GM19099 (cell line): Measurements from ENCODE around the gene NOTCH1.

Source experiments
- POLR2A ChIP-seq: IDR thresholded peaks from 3 replicates; pipeline ENCODE4 v1.6.1; 2011; ENCODE audit warnings: low read depth; ENCODE audit not compliant: insufficient read length; ENCODE audit errors: extremely low read depth

Gene NOTCH1

DNA sequence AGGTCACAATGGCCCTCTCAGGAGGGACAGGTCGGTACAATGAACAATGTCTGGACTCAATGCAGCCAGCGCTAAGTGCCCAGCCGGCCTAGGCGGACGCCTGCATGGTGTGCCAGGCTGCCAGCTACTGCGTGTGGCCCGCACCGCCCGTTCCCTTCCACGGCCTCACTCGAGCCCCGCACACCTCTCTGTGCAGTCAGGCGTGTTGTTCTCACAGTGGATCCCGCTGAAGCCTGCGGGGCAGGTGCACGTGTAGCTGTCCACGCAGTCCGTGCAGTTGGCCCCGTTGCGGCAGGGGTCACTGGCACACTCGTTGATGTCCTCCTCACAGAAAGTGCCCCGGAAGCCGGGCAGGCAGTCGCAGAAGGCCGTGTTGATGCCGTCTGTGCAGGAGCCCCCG, 36.3 kb downstream of the NOTCH1 start:
- TF ChIP-seq POLR2A, result no peak

DNA sequence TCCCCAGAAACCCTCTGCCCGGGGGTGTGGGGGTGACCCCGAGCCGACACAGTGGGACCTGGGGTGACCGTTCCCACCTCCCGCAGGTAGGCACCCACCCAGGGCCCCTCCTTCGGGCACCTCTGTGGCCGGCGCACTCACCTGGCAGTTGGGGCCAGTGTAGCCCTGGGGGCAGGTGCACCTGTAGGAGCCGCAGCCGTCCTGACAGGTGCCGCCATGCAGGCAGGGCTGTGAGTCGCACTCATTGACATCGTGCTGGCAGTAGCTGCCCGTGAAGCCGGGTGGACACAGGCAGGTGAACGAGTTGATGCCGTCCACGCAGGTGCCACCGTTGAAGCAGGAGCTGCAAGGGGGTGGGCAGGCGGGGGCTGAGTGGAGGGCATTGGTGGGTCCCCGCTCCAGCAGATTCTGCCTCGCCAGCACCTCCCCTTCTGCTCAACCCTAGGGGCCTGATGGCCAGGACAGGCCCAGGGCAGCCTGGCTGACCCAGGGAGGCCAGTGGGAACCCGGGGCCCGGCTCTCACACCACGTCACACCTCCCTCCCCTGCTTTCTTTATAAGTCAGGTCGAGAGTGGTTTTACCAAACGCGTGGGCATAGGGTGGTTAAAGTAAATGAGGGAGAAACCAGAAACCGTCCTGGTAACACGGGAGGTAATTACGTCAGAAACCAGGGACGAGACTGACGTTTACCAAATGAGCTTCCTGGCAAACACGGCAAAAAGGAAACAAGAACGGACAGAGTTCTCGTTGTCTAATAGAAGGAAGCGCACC, 36.9 kb downstream of the NOTCH1 start:
- no peak for TF ChIP-seq POLR2A

DNA sequence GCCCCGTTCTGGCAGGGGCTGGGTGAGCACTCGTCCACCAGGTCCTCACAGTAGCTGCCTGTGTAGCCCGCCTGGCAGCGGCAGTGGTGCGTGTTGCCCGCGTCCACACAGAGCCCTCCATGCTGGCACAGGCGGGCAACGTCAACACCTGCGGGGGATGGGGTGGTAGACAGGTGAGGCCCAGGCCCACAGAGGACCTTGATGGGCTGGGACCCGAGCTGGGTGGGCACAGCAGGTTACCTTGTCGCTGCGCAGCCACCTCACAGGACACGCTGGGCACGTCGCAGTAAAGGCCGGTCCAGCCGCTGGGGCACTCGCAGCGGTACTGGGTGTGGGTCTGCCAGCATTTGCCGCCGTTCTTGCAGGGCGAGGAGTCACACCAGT, 37.9 kb downstream of the NOTCH1 start:
- TF ChIP-seq POLR2A, result no peak

DNA sequence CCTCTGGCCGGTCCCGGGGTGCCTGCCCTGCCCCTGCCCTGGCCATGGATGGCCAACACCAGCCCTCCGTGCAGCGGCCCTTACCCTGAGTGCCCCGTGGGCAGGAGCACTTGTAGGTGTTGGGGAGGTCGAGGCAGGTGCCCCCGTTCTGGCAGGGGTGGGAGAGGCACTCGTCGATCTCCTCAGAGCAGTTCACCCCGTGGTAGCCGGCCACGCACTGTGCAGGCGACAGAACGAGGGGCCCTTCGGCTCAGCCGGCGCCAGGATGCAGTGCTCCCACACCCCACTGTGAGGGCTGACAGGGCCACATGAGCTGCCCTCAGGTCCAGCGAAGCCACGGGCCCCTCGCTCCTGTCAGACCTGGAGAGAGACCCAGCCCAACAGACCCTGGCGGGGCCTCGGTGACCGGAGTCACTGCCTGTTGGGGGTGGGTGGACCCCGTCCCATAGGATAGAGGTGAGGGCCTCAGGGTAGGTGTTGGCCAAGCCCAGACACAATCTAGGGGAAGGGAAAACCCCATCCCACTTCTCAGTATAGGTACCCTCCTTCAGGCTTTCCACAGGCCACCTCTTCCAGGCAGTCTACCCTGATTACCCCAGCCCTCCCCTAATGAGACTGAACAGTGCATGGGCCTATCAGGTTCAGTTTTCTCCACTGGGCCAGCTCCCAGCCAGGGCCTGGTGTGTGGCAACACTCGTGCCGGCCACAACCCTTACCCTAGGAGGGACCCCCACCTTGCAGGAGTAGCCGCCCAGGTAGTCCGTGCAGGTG, 38.4 kb downstream of the NOTCH1 start:
- TF ChIP-seq POLR2A, result no peak

DNA sequence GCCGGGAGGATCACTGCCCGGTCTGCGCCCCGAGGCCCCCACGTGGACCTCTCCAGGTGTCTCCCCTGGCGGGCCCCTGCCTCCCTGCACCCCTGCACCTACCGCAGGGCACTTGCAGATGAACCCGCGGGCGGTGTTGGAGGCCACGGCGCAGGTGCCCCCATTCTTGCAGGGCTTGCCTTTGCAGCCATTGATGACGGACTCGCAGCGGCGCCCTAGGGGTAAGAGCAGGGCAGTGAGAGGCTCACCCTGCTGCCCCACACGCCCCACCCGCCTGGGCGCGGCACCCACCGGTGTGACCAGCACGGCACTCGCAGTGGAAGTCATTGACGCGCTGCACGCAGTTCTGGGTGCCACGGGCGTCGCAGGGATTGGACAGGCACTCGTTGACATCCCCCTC, 39.4 kb downstream of the NOTCH1 start:
- no peak for TF ChIP-seq POLR2A

DNA sequence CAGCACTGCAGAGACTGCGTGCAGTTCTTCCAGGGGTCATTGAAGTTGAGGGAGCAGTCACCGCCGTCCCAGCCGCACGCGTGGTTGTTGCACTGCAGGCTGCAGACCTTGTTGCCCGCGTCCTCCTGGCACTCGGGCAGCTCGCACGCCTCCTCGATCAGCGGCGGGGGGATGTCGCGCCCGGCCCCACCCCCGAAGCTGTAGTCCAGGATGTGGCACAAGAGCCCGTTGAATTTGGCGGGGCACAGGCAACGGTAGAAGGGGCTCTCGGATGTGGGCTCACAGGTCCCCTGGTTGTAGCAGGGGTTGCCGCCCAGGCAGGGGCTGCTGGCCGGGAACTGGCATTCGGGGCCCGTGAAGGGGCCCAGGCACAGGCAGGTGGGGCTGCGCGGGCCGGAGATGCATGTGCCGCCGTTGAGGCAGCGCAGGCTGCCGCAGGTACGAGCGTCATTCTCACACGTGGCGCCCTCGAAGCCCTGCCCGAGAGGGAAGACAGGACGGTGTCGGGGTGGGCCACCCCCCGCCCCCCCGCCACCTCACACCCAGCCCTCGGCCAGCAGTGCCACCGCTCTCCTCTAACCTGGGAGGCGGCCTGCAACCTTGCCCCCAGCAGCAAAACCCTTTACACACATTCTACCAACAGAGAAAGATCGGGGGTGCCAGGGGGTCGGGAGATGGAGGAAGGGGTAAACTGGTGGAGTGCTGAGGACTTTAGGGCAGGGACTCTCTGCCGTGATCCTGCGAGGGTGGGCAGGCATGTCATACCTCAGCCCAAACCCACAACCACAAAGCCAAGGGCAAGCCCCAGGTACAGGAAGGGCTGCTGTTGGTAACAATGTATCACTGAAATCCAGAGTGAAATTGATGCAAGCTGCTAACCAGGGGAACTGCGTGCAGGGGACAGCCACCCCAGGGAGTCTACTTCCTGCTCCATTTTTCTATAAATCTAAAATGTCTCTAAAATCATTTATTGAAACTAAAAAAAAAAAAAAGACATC, 40.1 kb downstream of the NOTCH1 start:
- TF ChIP-seq POLR2A, result no peak

DNA sequence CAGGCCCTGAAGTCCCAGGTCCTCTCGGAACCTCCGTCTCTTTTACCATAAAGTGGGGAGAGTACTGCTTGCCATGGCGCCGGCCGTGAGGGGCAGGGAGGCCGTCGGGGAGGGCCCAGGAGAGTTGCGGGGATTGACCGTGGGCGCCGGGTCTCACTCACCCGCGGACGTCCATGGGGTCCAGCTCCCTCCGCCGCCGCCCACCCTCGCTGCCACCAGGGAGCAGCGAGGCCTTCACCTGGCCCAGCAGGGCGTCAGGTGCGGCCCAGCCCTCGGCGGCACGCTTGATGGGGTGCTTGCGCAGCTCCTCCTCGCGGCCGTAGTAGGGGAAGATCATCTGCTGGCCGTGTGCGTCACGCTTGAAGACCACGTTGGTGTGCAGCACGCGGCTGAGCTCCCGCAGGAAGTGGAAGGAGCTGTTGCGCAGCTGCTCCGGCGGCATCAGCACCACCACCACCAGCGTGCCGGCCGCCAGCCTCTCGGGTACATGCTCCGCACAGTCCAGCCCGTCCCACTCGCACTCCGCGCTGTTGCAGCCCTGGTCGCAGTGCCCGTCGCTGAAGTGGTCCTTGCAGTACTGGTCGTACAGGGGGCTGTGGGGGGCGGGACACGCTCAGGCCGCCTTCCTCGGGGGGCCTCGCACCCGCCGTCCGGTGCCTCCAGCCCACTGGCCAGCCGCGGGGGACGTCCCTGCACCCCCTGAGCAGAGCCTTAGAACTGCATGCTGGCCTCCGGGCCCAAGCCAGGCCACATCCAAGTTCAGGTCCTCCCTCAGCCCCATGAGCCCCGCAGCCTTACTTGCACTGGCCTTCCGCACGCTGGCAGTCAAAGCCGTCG, 41.1 kb downstream of the NOTCH1 start:
- no peak for TF ChIP-seq POLR2A

DNA sequence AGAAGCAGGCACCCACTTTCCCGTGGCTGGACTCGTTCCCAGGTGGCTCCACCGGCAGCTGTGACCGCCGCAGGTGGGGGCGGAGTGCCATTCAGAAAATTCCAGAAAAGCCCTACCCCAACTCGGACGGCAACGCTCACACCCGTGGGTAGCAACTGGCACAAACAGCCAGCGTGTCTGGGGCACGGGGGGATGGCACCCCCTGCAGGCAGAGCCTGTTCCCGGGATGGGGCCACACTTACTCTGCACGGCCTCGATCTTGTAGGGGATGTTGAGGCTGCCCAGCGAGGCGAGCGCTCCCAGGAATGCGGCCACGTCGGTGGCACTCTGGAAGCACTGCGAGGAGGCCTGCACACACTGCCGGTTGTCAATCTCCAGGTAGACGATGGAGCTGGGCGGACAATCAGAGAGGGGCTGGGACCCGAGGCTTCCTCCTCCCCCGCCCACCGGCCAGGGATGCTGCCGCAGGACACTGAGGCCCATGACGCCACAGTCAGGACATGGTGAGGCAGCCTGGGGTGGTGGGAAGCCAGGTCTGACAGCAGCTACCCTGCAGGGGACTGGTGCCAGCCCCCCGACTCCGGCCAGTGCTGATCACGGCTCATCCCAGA, 42.8 kb downstream of the NOTCH1 start:
- no peak for TF ChIP-seq POLR2A

DNA sequence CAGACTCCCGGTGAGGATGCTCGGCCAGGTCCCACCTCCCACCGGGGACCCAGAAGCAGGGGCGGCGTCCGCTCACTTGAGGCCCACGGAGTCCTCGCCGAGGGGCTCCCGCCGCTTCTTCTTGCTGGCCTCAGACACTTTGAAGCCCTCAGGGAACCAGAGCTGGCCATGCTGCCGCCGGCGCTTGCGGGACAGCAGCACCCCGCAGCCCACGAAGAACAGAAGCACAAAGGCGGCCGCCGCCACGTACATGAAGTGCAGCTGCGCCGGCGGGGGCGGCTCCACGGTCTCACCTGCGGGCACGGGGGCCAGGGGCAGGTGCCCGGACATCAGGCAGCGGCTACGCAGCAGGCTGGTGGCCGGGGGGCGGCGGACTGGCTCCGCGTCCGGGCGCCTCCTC, 43.7 kb downstream of the NOTCH1 start:
- TF ChIP-seq POLR2A, result no peak

DNA sequence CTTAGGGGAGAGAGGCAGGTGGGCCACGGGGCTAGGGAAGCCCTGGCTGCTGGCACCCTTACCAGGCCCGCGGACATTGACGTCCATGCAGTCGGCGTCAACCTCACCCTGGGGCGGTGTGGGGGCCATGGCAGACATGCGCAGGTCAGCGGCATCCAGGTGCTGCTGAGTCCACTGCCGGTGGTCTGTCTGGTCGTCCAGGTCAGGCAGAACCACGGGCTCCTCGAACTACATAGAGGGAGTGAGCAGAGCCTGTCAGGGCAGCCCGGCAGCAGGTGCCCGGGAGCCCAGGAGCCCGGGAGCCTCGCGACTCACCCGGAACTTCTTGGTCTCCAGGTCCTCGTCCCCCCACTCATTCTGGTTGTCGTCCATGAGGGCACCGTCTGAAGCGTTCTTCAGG, 44.2 kb downstream of the NOTCH1 start:
- TF ChIP-seq POLR2A, result no peak

DNA sequence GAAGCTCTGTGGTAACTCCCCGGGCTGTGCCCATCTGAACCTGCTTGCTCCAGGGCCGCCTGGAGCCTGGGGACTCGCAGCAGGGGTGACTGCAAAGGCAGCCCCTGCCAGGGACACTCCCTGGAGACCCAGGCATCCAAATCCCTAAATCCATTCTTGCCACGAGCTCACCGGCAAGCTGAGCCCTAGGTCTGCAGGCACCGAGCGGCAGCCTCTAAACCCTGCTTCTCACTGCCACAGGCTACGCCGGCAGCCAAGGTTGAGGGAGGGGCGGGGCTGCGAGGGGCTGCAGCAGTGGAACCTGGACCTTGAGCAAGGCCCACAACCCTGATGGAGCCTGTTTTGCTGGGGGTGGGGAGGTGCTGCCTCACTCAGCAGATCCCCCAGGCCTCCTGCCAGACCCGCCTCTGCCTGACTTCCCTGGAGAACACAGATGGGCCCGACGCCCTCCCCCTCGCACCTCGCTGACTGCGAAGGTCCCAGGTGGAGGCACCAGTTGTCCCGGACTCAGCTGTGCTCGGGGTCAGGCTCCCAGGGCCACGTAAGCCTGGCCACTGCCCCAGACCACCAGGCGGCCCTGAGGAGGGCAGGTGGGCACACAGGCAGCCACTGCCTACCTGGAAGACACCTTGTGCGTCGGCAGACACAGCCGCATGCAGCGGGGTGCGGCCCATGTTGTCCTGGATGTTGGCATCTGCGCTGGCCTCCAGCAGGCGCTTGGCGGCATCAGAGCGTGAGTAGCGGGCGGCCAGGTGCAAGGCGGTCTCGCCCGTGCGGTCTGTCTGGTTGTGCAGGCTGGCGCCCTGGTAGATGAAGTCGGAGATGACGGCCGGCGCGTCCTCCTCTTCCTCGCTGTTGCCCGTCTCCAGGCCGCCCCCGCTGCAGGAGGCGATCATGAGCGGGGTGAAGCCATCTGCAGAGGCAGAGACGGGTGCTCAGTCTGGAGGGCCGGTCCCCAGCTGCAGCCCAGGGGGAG, 45.6 kb downstream of the NOTCH1 start:
- TF ChIP-seq POLR2A, result no peak

DNA sequence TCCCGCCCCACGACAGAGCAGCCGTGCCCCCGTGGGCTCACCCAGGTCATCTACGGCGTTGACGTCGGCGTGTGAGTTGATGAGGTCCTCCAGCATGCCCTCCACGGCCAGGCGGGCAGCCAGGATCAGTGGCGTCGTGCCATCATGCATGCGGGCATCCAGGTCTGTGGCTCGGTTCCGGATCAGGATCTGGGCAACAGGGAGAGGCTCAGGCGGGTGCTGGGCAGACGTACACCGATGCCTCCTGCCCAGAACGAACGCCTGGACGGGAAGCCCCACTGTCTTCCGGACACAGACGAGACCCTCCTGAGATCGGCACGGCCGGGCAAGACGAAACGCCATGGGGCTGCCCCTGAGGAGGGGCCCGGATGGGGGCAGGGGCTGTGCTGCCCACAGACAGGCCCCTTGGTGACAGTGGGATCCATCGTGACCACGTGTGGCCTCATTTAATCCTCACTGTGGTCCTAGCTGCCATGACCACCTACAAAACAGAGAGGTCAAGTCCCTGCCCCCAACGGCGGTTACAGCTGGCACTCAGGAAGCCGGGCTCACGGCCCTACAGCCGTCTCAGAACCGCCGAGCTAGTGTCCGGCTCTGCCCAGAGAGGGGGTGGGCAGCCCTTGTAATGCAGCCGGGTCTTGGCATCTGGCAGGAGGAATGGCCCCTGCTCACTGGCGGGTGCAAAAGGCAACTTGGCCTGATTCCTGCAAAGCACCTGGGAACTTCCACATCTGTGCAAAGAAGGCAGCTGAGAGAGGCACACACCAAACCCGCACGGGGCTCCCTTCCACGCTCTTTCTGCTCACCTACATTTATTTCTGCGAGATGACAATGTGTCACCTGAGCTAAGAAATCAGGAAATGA, 46.5 kb downstream of the NOTCH1 start:
- no peak for TF ChIP-seq POLR2A
